GM03348 (cell line): ENCODE results near the gene ALKBH6.
A peak's percentile ranks its signal among the peaks of the same experiment; 100 is the strongest.
"Not testable (repeated sequence)": the region's sequence is repeated elsewhere in the genome, so short reads cannot be mapped to it uniquely, and the experiment has no call there.

Experiments used
- DNase-seq: peaks from one replicate; pipeline ENCODE4 v3.0.0; 2012; ENCODE audit warnings: low spot score

The ALKBH6 gene

DNA sequence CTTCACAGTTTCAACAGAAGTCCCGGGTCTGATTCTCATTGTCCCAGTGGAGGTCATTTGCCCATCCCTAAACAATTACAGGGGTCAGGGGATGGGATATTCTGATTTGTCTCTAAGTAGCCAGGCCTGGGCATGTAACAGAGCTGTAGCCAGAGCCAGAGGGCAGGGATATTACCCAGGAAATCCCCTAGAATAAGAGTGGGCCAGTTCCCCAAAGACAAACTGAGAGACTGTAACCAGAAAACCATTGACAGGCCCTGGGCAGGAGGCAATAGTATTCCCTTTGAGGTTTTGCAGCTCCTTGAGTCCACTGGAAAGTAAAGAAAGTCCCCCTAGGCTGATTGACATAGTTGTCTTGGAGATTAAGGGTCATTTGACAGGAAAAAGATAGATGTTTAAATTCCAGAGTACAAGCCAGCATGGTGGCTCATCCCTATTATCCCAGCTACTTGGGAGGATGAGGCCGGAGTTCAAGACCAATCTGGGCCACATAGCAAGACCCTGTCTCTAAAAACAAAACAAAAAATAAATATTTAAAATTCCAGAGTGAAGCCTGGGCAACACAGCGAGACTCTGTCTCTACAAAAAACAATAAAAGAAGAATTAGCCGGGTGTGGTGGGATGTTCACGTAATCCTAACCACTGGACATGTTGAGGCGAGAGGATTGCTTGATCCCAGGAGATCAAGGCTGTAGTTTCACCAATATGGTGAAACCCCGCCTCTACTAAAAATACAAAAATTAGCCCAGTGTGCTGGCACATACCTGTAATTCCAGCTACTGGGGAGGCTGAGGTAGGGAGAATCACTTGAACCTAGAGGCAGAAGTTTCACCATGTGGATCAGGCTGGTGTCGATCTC lies 20.9 kb downstream of the ALKBH6 start:
- no peak for DNase-seq

DNA sequence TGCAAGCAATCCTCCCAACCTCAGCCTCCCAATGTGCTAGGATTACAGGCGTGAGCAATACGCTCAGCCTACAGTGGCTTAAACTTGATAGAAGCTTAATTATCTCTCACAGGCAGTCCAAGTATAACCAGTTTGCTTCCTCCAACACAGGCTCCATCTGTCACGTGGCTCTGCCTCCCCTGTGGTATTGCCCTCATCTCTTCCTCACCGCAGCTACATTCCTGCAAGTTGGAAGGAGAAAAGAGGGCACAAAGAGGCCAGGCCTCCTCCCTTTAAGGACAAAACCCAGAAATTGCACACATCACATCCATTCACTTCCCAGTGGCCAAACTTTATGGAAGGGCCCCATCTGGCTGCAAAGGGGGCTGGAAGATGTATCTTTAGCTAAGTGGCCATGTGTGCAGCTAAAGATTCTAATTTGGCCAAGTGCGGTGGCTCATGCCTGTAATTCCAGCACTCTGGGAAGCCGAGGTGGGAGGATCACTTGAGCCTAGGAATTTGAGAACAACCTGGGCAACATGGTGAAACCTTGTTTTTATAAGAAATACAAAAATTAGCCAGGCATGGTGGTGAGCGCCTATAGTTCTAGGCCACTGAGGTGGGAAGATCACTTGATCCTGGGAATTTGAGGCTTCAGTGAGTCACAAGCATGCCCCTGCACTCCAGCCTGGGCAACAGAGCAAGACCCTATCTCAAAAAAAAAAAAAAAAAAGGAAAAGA lies 22.1 kb downstream of the ALKBH6 start:
- no peak for DNase-seq

DNA sequence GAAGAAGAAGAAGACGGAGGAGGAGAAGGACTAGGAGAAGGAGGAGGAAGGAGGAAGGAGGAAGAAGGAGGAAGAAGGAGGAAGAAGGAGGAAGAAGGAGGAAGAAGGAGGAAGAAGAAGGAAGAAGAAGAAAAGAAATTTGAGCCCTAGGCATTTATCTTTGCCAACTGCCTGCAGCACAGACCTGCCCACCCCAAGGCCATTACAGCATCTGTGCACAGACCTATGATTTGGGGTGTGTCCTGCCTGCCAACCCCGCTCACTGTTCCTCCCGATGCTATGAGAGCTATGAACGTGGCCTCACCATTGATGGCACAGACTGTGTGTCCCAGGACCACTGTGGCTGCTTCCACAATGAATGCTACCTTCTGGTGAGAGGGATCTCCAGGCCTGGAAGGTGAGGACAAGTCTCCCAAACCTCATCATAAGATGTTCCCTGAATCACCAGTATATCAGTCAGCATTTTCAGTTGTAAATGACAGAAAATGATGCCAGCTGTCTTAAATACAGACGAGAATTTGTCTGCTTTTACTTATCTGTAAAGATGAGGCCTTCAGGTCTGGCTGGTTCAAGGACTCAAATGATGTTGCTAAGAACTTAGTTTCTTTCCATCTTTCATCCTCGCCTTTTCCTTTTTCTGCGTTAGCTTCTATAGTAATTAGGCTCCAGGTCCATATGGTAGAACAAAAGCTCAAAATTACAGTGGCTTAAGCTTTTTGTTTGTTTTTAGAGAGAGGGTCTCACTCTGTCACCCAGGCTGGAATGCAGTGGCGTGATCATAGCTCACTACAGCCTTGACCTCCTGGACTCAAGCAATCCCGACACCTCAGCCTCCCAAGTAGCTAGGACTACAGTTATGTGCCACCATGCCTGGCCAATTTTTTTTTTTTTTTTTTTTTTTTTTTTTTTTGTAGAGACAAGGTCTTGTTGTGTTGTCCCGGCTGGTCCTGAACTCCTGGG lies 23.0 kb downstream of the ALKBH6 start:
- no peak for DNase-seq

DNA sequence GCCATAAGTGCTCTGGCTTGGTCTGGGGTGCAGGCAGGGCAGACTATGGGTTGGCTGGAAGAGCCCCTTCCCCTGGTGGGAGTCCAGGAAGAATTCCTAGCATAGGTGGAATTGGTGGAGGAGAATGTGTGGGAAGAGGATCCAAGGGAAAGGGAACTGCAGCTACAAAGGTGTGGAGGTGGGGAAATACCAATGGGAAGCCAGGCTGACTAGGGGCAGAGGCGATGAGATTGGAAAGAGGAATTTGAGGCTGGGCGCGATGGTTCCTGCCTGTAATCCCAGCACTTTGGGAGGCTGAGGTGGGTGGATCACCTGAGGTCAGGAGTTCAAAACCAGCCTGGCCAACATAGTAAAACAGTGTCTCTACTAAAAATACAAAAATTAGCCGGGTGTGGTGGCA lies 23.9 kb downstream of the ALKBH6 start:
- DNase-seq, result no peak

DNA sequence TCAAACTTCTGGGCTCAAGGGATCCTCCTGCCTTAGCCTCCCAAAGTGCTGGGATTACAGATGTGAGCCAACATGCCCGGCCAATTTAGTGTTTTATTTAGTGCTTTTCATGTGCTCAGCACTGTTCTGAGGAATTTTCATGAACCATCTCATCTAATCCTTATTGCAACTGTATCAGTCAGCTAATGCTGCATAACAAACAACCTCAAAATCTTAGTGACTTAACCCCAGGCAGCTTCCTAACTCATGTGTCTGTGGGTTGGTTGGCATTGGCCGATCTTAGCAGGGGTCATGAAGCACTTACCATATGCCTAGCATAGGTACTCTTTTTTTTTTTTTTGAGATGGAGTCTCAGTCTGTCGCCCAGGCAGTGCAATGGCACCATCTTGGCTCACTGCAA lies 25.2 kb downstream of the ALKBH6 start:
- DNase-seq, result no peak

DNA sequence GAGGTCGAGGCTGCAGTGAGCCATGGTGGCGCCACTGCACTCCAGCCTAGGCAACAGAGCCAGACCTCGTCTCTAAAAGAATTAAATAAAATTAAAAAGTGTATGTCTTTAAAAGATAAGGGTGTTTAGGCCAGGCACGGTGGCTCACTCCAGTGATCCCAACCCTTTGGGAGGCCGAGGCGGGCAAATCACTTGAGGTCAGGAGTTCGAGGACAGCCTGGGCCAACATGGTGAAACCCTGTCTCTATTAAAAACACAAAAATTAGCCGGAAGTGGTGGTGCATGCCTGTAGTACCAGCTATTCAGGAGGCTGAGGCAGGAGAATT lies 26.5 kb downstream of the ALKBH6 start:
- DNase-seq, result no peak

DNA sequence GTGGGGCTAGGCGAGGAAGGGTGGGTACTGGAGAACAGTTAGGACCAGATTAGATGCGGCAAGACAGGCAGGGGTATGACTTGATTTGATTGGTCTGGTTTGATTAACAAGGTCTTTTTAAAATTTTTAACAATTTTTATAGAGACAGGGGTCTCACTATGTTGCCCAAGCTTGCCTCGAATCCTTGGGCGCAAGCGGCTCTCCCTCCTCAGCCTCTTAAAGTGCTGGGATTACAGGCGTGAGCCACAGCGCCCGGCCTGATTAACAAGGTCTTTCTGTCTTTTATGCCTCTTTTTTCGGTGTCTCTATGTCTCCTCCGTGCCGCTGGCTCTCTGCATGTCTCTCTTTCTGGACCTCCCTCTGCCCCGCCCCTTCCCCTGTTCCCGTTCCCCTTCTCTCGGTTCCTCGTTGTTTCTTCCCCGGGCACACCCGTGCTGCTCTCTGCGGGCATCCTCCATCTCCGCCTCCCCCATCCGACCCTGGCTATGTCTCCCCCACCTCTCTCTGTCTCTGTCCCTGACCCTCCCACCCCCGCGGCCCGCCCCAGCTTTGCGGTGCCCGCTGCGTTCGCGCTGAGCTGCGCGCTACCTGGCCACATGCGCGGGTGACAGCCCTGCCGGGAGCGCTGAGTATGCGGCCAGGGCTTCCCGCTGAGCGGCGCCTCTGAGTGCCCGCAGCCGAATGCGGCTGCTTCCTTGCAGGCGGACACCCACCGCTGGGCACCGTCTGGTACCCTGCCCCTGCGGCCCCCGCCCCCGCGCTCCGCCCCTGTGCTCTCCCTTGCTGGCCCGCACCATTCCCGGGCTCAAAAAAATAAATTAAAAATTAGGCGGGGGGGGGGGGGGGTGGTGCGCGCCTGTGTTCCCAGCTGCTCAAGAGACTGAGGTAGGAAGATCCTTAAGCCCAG lies 27.1 kb downstream of the ALKBH6 start:
- DNase-seq, result peak; percentile 33

DNA sequence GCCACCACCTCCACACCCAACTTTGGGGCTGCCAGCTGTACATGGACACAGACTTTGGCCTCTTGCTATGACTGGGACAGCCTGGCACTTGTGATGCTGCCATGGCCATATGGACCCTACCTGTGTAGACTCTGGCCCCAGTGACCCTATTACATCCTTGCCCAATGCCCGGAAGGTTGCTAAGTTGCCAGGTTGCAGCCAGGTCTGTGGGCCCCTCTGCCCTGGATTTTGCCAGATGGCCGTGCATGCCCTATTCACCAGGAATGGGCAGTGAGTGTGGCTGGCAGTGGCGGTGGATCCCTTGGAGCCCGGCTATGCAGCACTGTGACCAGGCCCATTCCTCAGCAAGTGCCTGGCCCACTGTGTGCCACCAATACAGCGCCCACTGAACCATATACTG lies 27.9 kb downstream of the ALKBH6 start:
- DNase-seq, result no peak

DNA sequence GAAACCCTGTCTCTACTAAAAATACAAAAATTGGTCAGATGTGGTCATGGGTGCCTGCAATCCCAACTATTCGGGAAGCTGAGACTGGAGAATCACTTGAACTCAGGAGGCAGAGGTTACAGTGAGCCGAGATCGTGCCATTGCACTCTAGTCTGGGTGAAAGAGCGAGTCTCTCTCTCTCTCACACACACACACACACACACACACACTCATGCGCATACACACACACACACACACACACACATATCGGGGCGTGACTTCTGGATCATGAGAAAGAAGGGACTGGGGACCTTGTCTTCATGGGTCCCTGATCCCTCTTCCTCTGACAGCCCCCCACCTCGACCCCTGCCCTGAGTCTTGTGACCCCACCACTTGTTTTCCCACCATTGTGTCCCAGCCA lies 30.8 kb downstream of the ALKBH6 start:
- DNase-seq, result no peak

DNA sequence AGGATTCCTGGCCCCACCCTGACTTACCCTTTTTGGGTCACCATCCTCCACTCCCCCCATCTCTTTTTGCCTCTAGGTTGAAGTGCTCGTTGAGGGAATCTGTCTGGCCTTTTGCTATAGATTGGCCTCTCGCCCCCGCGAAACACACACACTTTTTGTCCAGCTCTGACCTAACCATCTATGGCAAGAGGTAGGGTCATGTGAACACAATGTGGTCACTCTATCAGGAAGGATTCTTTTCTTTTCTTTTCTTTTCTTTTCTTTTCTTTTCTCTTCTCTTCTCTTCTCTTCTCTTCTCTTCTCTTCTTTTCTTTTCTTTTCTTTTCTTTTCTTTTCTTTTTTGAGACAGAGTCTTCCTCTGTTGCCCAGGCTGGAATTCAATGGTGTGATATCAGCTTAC lies 33.0 kb downstream of the ALKBH6 start:
- DNase-seq, result not testable (repeated sequence)

DNA sequence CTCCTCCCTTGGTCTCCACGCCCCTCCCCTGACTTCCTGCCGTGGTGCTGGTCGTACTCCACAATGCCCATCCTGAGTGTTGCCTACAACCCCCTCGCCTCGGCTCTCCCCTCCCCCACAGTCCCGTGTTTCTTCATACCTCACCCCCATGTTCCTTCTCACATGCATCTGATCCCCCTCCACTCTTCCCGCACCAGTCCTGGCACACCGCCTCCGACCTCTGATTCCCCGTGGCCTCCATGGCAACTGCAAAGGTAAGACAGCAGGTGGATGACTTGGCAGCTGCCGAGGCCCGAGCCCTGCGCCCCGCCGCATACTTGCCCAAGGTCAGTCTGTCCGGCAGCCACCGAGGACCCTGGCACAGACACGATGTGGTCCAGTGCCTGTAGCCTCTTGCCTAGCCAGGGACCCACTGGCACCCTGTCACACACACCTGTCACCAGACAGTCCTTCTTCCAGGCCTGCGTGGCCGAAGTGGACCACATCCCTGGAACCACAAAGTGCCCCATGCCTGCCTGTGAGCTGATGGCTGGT lies 35.1 kb downstream of the ALKBH6 start:
- no peak for DNase-seq

DNA sequence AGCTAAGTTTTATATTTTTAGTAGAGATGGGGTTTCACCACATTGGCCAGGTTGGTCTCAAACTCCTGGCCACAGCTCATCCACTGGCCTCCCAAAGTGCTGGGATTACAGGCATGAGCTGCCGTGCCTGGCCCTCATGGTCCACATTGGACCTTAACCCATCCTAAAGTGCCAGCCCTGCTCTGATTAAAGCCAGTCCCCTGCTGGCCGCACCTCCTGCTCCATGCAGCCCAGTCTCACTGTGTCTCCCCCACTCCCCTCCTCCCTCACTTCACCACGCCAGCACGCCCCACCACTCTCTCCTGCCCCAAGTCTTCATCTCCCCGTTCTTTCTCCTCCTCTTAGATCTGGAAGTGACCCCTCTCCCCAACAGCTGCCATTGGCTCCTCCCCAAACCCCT lies 35.7 kb downstream of the ALKBH6 start:
- no peak for DNase-seq

DNA sequence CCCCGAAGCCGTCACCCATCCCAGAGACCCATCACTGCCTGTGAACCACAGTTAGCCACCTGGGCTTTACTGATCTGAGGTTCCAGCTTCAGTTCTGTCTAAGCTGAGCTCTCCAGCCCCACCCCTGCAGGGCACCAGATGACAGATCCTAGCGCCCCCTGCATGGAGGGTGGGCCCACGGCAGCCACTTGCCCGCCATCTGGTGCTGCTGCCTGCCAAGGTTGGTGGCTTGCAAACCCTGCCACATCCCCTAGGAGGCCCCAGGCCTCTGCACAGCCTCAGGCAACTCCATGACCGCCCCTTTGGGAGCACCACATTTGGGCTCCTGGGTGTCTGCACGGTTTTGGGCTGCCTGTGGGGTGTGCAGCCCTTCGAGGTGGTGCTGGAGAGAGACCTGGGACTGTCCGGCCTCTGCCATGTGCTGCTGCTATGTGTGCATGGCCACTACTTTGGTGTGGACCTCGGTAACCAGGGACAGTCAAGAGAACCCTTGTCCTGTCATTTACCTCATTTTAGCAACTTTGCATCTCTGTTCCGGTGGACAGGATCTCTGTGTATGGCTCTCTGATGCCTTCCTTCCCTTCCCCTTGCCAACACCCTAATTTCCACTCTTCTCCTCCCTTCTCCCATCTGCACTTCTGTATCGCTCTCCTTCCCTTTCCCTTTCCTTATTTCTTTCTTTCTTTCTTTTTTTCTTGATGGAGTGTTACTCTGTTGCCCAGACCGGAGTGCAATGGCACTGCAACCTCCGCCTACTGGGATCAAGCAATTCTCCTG lies 36.4 kb downstream of the ALKBH6 start:
- no peak for DNase-seq

DNA sequence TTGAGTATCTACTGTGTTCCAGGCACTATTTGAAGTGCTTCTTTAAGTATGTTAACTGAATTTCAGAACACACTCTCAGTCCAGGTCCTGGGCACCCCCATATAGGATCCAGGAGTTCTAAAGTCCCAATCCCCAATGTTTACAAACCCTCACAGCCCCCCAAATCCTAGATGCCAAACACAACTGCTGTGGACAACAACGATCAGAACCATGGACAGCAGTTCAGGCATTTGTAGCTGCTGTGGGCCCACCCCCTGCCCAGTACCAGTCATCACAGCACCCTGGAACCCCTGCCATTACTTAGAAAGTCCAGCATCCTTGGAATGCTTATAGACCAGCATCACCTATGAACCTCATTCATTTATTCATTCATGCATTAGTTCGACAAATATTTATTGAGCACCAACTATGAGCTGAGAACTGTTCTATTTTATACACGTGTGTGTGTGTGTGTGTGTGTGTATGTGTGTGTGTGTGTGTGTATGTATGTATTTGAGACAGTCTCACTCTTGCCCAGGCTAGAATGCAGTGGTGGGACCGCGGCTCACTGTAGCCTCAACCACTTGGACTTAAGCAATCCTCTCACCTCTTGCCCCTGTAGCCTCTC lies 38.3 kb downstream of the ALKBH6 start:
- DNase-seq, result peak; percentile 56

DNA sequence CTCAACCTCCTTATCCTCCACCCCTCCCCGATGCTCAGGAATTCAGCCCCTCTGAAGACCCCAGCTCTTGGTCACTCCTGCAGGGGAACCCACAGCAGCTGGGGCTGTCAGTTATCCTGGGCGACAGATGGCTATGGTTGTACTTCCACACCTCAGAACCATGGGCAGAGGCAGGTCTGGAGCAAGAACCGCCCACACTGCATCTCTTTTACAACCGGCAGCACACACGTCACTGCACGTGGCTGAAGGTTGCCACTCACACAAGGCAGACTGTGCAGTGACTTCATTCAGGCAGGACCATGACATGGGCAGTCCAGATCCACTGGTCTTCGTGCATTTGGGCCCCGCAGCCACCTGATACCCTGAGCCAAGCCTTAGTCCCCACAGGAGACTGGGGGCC lies 40.5 kb downstream of the ALKBH6 start:
- DNase-seq, result no peak

DNA sequence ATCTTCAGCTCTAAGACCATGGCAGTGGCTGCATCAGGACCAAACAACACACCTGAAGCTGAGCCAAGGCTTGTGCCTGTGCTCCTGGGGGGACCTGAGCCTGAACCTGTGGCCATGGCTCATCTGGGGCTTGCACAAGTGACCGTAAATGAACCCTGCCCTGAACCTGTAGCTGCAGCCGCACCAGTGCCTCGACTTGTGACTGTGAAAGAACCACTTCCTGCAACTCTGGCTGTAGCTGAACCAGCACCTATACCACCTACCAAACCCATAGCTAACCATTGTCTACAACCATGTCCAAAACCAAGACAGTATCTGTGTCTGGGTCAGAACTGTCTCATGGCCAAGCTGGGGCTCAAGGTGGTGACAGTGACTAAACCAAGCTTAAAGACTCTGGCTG lies 47.2 kb downstream of the ALKBH6 start:
- DNase-seq, result no peak

DNA sequence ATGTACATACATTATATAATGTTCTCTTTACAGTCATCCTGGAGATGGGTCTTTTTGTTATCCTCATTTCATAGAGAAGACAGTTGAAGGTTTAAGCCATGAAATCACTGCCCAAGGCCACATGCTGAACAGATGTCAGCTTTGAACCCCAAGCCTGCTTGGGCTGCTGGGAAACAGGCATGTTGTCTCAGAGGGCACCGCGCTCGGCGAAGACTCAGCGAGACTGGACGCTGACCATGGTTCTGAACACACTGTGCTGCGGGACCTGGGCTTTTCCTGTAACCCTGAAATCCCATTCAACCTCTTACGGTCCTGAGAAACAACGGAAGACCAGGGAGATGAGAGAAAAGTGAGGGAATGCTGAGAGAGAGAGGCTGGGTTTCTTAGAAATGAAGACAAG lies 50.5 kb downstream of the ALKBH6 start:
- DNase-seq, result peak; percentile 65

DNA sequence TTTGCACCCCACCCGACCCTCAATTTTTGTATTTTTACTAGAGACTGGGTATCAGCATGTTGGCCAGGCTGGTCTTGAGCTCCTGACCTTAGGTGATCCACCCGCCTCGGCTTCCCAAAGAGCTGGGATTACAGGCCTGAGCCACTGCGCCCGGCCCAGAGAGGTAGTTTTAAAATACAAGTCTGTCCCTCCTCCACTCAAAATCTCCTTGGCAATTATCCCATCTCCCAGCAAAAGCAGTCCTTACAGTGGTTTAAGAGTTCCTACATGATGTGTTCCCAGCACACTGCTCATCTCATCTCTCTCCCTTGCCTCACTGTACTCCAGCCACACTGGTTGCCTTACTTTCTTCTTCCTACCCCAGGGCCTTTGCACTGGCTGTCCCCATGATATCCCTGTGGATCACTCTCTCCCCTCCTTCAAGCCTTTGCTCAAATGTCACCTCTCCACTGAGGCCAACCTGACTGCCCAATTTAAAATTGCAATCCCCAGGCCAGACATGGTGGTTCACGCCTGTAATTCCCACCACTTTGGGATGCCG lies 53.5 kb downstream of the ALKBH6 start:
- no peak for DNase-seq

DNA sequence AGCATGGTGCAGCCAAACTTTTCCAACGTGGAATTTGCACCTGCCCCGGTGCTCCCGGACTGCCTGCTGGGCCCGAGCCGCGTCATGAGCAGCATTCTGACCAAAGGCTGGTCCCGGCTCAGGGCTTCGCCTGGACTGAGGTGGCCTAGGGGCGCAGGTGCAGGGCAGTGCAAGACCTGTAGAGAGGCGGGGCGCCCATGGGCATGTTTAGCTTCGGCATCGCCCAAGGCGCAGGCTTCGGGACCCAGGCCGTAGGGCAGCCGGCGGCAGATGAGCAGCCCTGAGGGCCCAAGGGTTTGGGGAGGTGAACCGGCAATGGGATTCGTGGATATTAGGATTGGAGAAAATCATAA lies 54.1 kb downstream of the ALKBH6 start:
- DNase-seq, result no peak
